Suppressor macrophage treated with lipopolysaccharide for 1 hour (primary cell): ENCODE results near the gene LRRC7.
"Not testable (repeated sequence)": the region's sequence is repeated elsewhere in the genome, so short reads cannot be mapped to it uniquely, and the experiment has no call there.

ENCODE experiments used
- DNase-seq, 3 donors: peaks; one replicate each; pipeline ENCODE4 v3.0.0-alpha.2; 2020 to 2022

The LRRC7 gene

DNA sequence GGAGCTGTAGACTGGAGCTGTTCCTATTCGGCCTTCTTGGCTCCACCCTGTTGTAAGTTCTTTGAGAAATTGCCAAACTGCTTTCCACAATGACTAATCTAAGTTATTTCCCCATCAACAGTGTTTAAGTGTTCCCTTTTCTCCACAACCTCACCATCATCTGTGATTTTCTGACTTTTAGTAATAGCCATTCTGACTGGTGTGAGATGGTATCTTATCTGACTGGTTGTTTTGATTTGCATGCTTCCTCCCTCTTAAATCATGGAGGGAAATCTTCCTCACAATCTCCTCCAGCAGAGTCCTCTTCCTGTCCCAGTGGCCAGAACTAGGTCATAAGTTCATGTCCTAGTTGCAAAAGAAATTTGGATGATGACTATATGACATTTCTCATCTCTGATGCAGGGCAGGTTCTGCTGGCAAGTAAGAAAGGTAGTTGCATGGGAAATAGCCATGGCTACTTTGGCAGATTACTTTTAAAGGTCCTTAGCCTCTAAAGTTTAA, 343.6 kb downstream of the LRRC7 start:
- DNase-seq, result peak; percentile 49 to 78 (median 58)

DNA sequence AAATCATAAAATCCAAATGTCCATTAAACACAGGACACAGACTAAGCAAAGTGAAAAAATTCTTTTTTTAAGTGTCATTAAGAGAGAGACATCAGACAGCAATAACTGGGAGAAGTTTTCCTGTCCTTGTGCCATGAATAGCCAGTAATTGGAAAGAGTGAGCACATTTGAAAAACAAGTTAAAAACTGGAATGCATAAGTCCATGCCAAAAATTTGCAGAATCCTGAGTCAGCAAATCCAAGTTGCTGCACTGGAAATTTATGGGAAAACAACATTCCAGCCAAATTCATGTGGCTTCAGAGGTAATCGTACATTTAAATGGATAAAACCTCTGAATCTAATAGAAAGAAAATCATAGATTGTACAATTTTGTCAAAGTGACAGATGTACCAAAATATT, 346.3 kb downstream of the LRRC7 start:
- DNase-seq, result no peak

DNA sequence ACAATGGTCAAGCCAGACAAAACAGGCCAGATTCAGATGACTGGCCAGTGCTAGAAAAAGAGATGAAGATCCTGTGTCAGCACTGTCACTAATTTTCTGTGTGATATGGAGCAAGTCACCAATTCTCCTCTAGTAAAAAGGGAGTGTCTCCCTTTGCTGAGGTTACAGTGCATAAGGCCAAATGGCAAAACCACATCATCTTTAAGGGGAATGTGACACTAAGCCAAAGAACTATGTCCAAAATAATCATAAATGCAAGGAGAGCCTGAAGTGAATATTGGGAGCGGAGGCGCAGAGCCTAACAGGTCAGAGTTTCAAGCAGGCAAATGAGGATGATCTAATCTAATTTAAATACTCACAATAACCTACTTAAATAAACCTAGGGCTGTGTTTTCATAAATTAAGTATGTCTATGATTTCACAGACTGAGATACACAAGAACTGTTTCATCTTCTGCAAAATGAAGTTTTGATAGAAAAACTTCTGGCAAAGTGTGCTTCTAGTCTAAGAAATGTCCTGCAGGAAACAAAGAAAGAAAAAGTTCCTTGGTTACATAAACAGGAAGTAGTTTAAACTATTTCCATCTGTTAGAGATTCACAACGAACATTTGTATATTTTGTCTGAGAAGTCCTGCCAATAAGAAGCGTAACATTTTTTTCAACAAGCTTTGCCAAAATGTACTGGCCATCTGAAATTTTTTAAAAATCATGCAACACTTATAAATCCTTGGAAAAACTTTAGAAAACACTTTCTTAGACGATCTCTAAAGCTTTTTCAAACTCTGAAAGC, 347.4 kb downstream of the LRRC7 start:
- DNase-seq, result no peak

DNA sequence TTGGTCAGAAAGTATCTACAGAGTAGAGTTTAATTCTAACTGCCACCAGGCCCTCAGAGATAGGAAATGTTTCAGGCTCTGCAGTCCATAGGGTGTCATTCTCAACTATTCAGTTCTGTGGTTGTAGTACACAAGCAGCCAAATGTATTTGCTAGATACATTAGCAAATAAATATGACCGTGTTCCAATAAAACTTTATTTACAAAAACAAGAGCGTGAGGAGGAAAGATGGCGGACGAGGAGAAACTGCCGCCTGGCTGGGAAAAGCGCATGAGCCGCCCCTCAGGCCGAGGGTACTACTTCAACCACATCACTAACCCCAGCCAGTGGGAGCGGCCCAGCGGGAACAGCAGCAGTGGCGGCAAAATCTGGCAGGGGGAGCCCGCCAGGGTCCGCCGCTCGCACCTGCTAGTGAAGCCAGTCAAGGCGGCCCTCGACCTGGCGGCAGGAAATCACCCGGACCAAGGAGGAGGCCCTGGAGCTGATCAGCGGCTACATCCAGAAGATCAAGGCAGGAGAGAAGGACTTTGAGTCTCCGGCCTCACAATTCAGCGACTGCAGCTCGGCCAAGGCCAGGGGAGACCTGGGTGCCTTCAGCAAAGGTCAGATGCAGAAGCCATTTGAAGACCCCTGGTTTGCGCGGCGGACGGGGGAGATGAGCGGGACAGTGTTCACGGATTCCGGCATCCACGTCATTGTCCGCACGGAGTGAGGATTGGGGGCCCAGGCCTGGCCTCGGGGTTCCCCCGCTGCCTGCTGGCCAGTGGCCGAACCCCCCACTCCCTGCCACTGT, 351.6 kb downstream of the LRRC7 start:
- DNase-seq, result no peak

DNA sequence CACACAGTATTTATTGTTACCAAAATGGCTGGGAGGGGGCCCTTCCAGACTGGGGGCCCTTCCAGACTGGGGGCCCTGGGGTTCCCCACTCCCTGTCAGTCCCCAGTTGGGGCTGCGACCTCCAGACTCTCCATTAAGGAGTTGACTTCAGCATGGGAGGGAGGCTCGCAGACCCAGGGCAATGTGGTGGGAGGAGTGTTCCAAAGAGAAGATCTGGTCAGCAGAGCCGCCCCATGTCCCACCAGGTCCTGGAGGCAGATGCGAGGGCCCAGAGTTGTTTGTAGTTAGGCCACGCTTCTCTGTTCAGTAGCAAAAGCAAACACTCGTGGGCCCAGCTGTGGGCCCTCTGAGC, 352.2 kb downstream of the LRRC7 start:
- no peak for DNase-seq

DNA sequence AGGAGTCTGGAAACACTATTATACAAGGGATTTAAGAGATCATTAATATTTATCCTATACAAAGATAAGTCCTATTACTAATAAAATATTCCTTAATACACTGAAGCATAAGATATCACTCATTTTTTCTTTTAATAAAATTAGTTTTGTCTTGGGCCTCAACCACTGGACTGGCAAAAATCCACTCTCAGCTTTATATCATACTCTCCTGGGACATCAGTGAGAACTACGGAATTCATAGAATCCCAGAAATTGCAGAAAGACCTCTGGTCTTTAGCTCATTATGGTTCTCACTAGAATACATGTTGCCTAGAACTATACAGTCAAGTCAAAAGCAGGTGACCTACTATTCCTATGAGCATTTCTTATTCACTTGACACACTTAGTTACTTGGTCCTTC, 352.7 kb downstream of the LRRC7 start:
- DNase-seq, result no peak

DNA sequence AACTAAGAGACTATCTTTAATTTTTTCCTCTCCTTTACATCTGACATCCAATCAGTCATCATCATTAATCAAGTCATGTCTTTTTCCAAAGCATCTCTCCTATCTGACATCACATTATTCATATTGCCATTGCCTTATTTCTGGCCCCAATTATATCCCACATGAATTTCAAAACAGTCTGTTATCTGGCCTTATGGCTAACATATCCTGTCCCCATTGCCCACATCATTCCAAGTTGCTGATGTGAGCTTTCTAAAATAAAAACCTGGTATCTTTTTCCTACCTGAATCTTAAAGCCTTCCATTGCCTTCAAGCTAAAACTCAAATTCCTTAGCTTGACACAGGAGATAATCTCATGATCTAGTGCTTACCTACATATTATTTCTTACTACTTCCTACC, 353.8 kb downstream of the LRRC7 start:
- no peak for DNase-seq

DNA sequence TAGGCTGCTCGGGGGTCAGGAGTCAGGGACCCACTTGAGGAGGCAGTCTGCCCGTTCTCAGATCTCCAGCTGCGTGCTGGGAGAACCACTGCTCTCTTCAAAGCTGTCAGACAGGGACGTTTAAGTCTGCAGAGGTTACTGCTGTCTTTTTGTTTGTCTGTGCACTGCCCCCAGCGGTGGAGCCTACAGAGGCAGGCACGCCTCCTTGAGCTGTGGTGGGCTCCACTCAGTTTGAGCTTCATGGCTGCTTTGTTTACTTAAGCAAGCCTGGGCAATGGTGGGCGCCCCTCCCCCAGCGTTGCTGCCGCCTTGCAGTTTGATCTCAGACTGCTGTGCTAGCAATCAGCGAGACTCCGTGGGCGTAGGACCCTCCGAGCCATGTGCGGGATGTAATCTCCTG, 360.5 kb downstream of the LRRC7 start:
- not testable (repeated sequence) for DNase-seq

DNA sequence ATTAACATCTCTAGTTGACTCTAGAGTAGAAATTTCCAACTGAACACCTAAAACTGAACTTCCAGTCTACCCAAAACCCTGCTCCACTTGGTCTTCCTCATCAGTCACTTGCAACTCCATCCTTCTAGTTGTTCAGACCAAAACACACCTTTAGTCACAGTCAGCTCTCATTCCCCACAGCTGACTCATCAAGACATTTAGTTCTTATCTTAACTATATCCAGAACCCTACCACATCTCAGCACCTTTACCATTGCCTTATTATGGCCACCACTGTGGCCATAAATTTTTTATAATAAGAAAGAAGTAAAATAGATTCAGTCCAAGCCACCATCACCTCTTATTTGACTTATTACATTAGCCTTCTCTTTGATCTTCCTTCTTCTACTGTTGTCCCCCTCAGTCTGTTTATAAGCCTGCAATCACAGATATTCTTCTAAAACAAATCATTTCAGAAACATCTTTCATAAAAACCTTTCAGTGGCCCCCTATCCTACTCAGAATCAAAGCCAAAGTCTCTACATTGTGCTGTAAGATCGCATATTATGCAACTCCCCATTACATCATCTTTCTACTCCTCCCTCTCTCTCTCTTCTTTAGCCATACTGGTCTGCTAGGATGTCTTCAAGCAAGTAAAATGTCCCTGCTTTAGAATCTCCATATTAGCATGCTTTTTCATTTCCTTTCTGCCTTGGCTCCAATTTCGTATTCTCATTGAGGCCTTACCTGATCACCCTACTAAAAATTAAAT, 361.8 kb downstream of the LRRC7 start:
- peak in 1 of 3 donors; percentile 3 for DNase-seq

DNA sequence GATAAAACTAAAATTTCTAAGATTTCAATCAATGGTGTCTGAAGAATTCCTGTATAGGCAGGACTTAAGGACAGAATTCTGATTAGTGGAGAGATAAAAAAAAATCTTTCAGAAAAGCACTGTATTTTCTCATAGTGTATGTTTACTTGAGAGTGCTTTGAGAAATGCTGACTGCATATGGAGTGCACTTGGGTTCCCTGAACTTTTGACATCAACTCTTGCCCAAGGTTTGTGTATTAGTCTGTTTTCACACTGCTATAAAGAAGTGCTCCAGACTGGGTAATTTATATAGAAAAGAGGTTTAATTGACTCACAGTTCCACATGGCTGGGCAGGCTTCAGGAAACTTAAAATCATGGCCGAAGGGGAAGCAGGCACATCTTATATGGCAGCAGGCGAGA, 362.7 kb downstream of the LRRC7 start:
- DNase-seq, result no peak

DNA sequence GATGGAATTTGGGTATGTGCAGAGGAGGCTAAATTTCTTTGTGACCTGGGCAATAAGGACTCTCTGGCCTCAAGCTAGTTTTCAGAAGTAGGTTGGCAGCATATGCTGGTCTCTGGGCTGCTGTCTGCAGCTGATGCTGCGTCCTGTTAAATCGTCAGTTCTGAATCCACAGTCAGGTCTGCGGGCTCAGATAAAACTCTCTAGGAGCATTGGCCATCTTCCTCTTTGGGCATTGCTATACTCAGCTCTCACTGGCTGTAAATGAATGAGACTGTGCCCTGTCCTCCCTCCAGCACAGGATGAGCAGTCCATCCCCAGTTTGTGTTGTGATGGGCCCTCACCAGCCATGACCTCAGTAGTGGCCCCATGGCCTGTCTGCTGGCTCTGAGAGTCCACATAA, 365.0 kb downstream of the LRRC7 start:
- DNase-seq, result no peak

DNA sequence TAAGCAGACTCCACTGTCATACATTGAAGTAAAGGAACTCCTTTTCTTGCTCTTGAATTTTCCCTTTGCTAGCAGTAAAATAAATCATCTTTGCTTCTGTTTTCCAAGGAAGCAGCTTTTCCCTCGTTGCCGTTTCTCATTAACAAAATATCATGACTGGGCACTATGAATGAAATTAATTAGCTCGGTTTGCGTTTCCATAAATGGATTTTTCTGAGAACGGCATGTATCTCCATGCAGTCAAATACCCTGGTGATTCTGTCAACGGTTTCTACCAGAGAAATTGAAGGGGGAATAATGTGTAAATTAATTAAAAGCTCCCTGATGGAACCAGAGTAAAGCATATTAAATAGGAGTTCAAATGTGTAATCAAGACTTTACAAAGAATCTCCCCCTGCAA, 372.5 kb downstream of the LRRC7 start:
- no peak for DNase-seq

DNA sequence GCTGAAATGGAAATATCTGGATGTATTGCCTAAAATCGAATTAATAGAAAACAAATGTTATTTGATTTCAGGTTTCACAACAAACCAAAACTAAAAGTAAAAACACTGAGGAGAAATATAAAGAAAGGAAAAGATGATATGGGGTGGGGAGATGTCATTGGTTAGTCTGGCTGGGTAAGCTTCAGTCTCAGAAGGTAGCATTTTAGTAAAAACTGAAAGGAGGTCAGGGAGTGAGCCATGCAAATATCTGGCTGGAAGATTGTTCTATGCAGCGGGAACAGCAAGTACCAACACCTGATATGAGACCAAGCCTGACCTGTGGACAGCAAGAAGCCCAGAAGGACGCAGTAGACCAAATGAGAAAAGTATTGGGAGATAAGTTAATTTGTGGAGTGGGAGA, 373.1 kb downstream of the LRRC7 start:
- no peak for DNase-seq

DNA sequence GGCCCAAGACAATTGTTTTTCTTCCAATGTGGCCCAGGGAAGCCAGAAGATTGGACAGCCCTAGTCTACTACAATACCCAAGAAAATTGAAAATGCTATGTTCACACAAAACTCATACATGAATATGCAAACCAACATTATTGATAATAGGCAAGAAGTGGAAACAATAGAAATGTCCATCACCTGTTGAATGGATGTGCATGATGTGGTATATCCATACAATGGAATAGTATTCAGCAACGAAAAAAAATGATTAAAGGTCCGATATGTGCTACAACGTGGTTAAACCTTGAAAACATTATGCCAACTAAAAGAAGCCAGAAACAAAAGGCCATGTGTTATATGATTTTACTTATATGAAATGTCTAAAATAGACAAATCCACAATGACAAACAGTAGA, 375.3 kb downstream of the LRRC7 start:
- DNase-seq, result no peak

DNA sequence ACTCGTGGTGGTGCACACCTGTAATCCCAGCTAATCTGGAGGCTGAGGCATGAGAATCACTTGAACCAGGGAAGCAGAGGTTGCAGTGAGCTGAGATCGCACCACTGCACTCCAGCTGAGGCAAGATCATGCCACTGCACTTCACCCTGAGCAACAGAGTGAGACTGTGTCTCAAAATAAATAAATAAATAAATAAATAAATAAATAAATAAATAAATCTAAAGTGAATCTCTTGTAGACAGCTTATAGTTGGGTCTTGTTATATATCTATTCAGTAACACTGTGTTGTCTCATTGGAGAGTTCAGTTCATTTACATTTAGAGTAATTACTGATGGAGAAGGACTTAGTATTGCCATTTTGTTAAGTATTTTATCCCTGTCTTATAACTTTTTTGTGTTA, 379.2 kb downstream of the LRRC7 start:
- DNase-seq, result no peak

DNA sequence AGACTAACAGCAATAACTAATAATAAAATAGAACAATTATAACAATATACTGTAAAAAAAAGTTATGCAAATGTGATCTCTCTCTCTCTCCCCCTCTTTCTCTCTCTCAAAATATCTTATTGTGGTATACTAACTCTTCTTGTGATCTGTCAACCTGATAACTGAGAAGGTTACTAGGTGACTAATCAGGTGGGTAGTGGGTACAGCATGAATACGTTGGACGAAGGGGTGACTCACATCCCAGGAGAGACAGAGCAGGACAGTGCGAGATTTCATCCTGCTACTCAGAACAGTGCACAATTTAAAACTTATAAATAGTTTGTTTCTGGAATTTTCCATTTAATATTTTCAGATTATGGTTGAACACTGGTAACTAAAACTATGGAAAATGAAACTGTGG, 380.1 kb downstream of the LRRC7 start:
- DNase-seq, result no peak

DNA sequence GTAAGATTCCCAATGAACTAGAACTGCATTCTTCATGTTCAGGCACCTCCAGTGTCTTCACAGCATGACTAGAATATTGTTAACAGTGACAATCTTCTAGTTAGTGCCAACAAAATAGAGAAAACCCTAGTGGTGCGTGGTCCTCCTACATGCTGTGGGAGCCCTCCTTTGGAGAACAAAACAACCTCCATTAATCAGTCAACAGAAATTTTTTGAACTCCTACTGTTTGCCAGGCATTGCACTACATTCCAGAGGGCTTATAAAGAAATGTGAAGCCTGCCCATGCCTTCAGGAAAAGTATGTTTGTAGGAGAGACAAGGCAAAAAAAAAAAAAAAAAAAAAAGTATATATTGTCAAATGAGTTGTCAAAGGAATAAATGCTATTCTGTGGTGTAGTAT, 385.0 kb downstream of the LRRC7 start:
- no peak for DNase-seq

DNA sequence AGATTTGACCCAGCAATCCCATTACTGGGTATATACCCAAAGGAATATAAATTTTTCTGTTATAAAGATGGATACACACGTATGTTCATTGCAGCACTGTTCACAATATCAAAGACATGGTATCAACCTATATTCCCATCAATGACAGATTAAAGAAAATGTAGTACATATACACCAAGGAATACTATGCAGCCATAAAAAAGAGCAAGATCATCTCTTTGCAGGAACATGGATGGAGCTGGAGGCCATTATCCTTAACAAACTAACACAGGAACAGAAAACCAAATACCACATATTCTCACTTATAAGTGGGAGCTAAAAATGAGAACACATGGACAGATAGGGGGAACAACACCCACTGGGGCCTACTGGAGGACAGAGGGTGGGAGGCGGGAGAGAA, 394.7 kb downstream of the LRRC7 start:
- DNase-seq, result not testable (repeated sequence)

DNA sequence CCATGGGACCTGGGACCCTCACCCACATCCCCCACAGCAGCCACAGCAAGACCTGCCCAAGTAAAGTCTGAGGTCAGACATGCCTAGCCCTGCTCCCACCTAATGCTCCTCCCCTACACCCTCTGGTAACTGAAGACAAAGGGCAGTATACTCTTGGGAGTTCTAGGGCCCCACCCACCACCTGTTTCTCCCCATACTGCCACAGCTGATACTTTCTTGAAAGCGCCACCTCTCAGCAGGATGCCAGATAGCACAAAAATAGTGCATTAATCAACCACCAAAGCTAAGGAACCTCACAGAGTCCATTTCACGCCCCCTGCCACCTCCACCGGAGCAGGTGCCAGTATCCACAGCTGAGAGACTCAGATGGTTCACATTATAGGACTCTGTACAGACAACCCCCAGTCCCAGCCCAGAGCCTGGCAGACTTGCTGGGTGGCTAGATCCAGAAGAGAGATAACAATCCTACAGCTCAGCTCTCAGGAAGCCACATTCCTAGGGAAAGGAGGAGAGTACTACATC, 399.6 kb downstream of the LRRC7 start:
- no peak for DNase-seq

DNA sequence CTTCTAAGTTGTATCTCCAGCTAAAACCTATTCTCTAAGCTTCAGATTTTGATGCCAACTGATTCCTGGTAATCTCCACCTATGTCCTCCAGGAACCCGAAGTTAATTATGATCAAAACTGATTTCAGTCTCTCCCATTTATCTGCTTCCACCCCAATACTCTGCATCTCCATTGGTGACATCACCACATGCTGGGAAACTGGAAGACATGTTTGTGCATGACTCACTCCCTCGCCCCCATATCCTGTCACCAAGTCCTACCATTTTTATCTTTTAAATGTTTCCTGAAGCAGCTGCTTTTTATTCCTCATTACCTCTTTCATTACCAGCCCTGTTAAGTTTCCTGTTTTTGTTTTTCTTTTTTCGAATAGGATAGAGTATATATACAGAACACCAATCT, 409.2 kb downstream of the LRRC7 start:
- peak; percentile 18 to 40 (median 26) for DNase-seq

DNA sequence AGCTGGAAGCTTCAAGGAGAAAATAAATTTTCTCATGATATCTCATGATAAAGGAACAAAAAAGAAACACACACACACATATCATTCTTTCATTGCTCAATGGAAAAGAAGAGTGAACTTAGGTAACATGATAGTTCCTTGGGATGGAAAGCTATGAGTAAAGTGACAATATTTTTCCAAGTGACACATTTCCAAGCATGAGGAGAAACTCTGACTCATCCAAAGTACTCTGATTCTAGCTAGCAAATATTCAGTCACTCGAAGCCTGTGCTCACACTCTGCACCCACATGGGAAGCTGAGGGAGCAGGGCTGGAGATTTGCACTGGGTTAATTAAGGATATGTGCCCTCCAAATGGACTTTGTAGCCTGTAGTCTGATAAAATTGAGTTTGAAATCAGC, 415.3 kb downstream of the LRRC7 start:
- no peak for DNase-seq

DNA sequence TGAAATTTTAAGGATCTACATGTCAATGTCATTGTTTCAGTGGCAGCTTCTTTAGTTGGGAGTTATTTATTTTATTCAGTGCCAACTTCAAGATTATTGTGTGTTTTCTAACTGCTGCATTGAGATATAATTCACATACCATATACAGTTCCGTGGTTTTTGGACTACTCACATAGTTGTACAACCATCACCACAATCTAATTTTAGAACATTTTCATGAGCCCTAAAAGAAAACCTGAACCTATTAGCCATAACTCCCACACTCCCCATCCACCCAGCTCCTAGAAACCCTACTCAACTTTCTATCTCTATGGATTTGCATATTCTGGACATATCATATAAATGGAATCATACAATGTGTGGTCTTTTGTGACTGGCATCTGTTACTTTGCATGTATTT, 417.7 kb downstream of the LRRC7 start:
- DNase-seq, result no peak

DNA sequence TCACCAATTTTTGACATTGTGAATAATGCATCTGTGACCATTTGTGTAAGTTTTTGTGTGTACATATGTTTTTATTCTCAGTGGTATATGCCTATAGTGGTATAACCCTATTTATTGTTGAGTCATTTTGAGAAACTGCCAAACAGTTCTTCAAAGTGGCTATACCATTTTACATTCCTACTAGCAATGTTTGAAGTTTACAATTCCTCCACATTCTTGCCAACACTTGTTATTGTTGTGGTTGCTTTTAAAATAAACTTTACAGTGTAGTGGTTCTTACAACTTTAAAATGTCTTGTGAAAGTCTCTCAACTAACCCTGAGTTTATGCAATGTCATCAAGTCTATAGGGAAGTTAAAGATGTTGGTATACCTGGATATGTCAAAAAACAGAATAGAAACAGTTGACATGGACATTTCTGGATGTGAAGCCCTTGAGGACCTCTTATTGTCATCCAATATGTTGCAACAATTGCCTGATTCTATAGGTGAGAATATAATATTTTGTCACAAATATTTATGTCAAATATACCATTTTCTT, 418.2 kb downstream of the LRRC7 start:
- DNase-seq, result no peak
